ENCODE results near the gene PPP1R26. TPM values are rescaled to one million over a fixed set of nuclear protein-coding genes. Genes with fewer than 3 reads are reported as not detected.

The PPP1R26 gene
- polyA plus RNA-seq, 1 of the 3 experiments (the other 2 are of a cell fraction): 20.1 TPM

GRCh38 chr9:135464181-135464580 lies 15.4 kb upstream of the PPP1R26 start:
- Histone ChIP-seq H3K9ac (no peak overlapping the region), H3K4me3 (ENCODE audit: low read depth in 2 of 2, low read length in 1 of 2) (no peak overlapping the region), H4K20me1 (ENCODE audit: insufficient read depth) (no peaks in the 10 kb centered on the region), H3K27ac (ENCODE audit: low read depth in 2 of 2, low read length in 1 of 2) (no peak overlapping the region), H3K79me2 (ENCODE audit: insufficient read depth) (no peaks in the 10 kb centered on the region), H3K27me3 (ENCODE audit: insufficient read depth) (no peaks in the 10 kb centered on the region), H3K4me2 (no peak overlapping the region), H3K4me1 (ENCODE audit: control insufficient read depth in 1 of 2, insufficient read depth in 2 of 2, low read depth in 1 of 2, low read length in 1 of 2) (peaks cover 5 to 8% of the 10 kb centered on the region in 2 experiments; a peak in 2 of 4 replicates), H3K9me3 (no peaks in the 10 kb centered on the region), H3K36me3 (replicated peaks in 1 of 2; ENCODE audit: control insufficient read depth in 1 of 2, insufficient read depth in 2 of 2, low read length in 1 of 2) (no peaks in the 10 kb centered on the region), H2AFZ (ENCODE audit: low read depth) (no peak overlapping the region), H3F3A (replicated peaks; ENCODE audit: insufficient read depth) (peaks cover 7% of the 10 kb centered on the region), H3K9me2 (no peaks in the 10 kb centered on the region)
- ChIA-PET POLR2A (no interaction called here), CTCF (no interaction called here)
- TF ChIP-seq IRF3 (IDR thresholded peaks at IDR 0.05; ENCODE audit: low read depth, low read length) (no peak), USF2 (IDR thresholded peaks at IDR 0.05; ENCODE audit: borderline replicate concordance, low read depth, low read length) (no peak), MAX (IDR thresholded peaks at IDR 0.05; ENCODE audit: low read depth) (no peak), FOXJ3 (CRISPR knock-in tag; IDR thresholded peaks at IDR 0.05) (no peak), YY1 (IDR thresholded peaks at IDR 0.05; ENCODE audit: low read depth) (no peak)
- no peak for DNase-seq
- 87% methylated on average over 7 of the region's 7 CpGs for WGBS (ENCODE audit: low lambda C conversion rate)

GRCh38 chr9:135468854-135469521 lies 10.6 kb upstream of the PPP1R26 start:
- Histone ChIP-seq H3K4me1 (ENCODE audit: control insufficient read depth in 1 of 2, insufficient read depth in 2 of 2, low read depth in 1 of 2, low read length in 1 of 2) (peaks cover 0 to 10% of the 10 kb centered on the region in 2 experiments; a peak in 1 of 4 replicates), H3K36me3 (replicated peaks in 1 of 2; ENCODE audit: control insufficient read depth in 1 of 2, insufficient read depth in 2 of 2, low read length in 1 of 2) (no peaks in the 10 kb centered on the region), H3K4me2 (peak overlapping the region; percentile 60; the same call in 1 of the 2 replicates), H3K79me2 (ENCODE audit: insufficient read depth) (no peaks in the 10 kb centered on the region), H3K4me3 (ENCODE audit: low read depth in 2 of 2, low read length in 1 of 2) (no peak overlapping the region; a peak in 1 of 4 replicates), H3K27ac (ENCODE audit: low read depth in 2 of 2, low read length in 1 of 2) (peak overlapping the region in 1 of 2 experiments; percentile 56; a peak in 2 of 4 replicates), H3K9ac (no peak overlapping the region), H4K20me1 (ENCODE audit: insufficient read depth) (no peaks in the 10 kb centered on the region), H3K27me3 (ENCODE audit: insufficient read depth) (no peaks in the 10 kb centered on the region), H3K9me3 (no peaks in the 10 kb centered on the region), H3F3A (replicated peaks; ENCODE audit: insufficient read depth) (no peaks in the 10 kb centered on the region), H2AFZ (ENCODE audit: low read depth) (peak overlapping the region; percentile 59; the same call in 1 of the 2 replicates), H3K9me2 (no peaks in the 10 kb centered on the region)
- TF ChIP-seq CHD2 (IDR thresholded peaks at IDR 0.05; ENCODE audit: low read length, partially characterized antibody): no peak
- peak; percentile 4; the same call in 1 of the 2 replicates for TF ChIP-seq FOSL2 (IDR thresholded peaks at IDR 0.05; ENCODE audit: borderline replicate concordance, low read depth)
- TF ChIP-seq NRF1 (IDR thresholded peaks at IDR 0.05; ENCODE audit: low read depth, low read length): no peak
- no peak for TF ChIP-seq REST (IDR thresholded peaks at IDR 0.05; ENCODE audit: low read depth, low read length)
- TF ChIP-seq YY1 (IDR thresholded peaks at IDR 0.05; ENCODE audit: low read depth): no peak
- TF ChIP-seq PBX3 (IDR thresholded peaks at IDR 0.05): no peak
- TF ChIP-seq GATA2 (CRISPR knock-in tag; IDR thresholded peaks at IDR 0.05): peak; percentile 76
- no peak for TF ChIP-seq MXI1 (IDR thresholded peaks at IDR 0.05; ENCODE audit: low read depth, low read length)
- no peak for TF ChIP-seq FOXJ3 (CRISPR knock-in tag; IDR thresholded peaks at IDR 0.05)
- TF ChIP-seq EP300 (IDR thresholded peaks at IDR 0.05; ENCODE audit: borderline replicate concordance in 1 of 2, low read depth in 1 of 2, low read length in 1 of 2): peak in 1 of 2 experiments; percentile 25; a peak in 1 of 4 replicates
- TF ChIP-seq JUND (IDR thresholded peaks at IDR 0.05): no peak
- no peak for TF ChIP-seq ELF1 (IDR thresholded peaks at IDR 0.05)
- TF ChIP-seq POLR2AphosphoS5 (IDR thresholded peaks at IDR 0.05; ENCODE audit: low read depth, low read length): no peak
- WGBS (ENCODE audit: low lambda C conversion rate): 44% methylated on average over 10 of the region's 16 CpGs
- peak; percentile 57 for DNase-seq
- POLR2A ChIA-PET: no interaction called here
- CTCF ChIA-PET: interaction anchor here (1.0 kb wide), 1 partner anchor 54 kb away, joined by 3 read pairs; no protein-coding TSS in a partner anchor
